ENCODE results near the gene PFN1. TPM values are rescaled to one million over a fixed set of nuclear protein-coding genes. Genes with fewer than 3 reads are reported as not detected.

The PFN1 gene
- total and polyA plus RNA-seq, 2 donors (not counting 3 experiments of a cell fraction or from before 2014, with no cell fraction given), result 1,191 to 1,577 TPM

GRCh38 chr17:4898927-4899326, 49.4 kb downstream of the PFN1 start:
- POLR2A ChIA-PET, result interaction anchor here (0.6 kb wide), 1 partner anchor 118 kb away, joined by 4 read pairs; no protein-coding TSS in a partner anchor
- no peak for DNase-seq (ENCODE audit: low read depth, low spot score)
- H3K4me2 ChIP-seq (ENCODE audit: insufficient read depth, low read length), result peak overlapping the region; percentile 67
- no peaks in the 10 kb centered on the region for H3K9me3 ChIP-seq (replicated peaks; ENCODE audit: control insufficient read depth, insufficient read depth, low read length)
- no peaks in the 10 kb centered on the region for H3K79me2 ChIP-seq (ENCODE audit: control insufficient read depth, insufficient read depth, low read length)
- H3K36me3 ChIP-seq (ENCODE audit: control insufficient read depth in 2 of 2, extremely low read depth in 1 of 2, insufficient read depth in 2 of 2, low read length in 2 of 2), result peaks cover 0 to 31% of the 10 kb centered on the region in 2 experiments
- no peak overlapping the region for H2AFZ ChIP-seq (ENCODE audit: low read depth, low read length)
- no peaks in the 10 kb centered on the region for H3K9me1 ChIP-seq (replicated peaks; ENCODE audit: control insufficient read depth, extremely low read depth, insufficient read depth, low read length)
- intact Hi-C loops (cut with micrococcal nuclease), result no loop called here
- FAIRE-seq, result no peak
- no peaks in the 10 kb centered on the region for H4K20me1 ChIP-seq (replicated peaks; ENCODE audit: control insufficient read depth, extremely low read depth, insufficient read depth, low read length)
- no TSS peak for BruUV-seq (replicated peaks)
- H3K27ac ChIP-seq (ENCODE audit: insufficient read depth, low read depth, low read length), result no peak overlapping the region
- peaks cover 10% of the 10 kb centered on the region for H3K4me1 ChIP-seq (ENCODE audit: control insufficient read depth, extremely low read depth, insufficient read depth, low read length)
- peak overlapping the region; percentile 10 for H3K9ac ChIP-seq (replicated peaks; ENCODE audit: extremely low read depth, insufficient read depth, low read length)
- dilution Hi-C loops (cut with MboI; ENCODE audit: extremely low pct_ligation_motif_present, low sequenced_read_pairs), result no loop called here
- TF ChIP-seq GATA2 (IDR thresholded peaks at IDR 0.05; ENCODE audit: insufficient read depth, insufficient read length, low read depth, low read length) (no peak), JUN (IDR thresholded peaks at IDR 0.05; ENCODE audit: borderline replicate concordance, insufficient read depth, insufficient read length, low read depth) (no peak), CTCF (IDR thresholded peaks at IDR 0.05; ENCODE audit: extremely low read depth in 1 of 2, insufficient read depth in 1 of 2, low read depth in 1 of 2, low read length in 2 of 2) (no peak), EZH2 (IDR thresholded peaks at IDR 0.05; ENCODE audit: borderline replicate concordance, low read depth, low read length, severe bottlenecking) (no peak), POLR2AphosphoS5 (IDR thresholded peaks at IDR 0.05; ENCODE audit: insufficient read depth, low read depth, low read length) (no peak), POLR2A (IDR thresholded peaks at IDR 0.05; ENCODE audit: low read depth, low read length) (no peak), MAX (IDR thresholded peaks at IDR 0.05; ENCODE audit: insufficient read depth, insufficient read length) (no peak), FOS (IDR thresholded peaks at IDR 0.05; ENCODE audit: borderline replicate concordance, insufficient read depth, low read length) (no peak), MYC (IDR thresholded peaks at IDR 0.05; ENCODE audit: low read depth, low read length) (no peak)
- CTCF ChIA-PET, result interaction anchor here (0.7 to 2.4 kb wide), 7 partner anchors 10 to 189 kb away, joined by 3 to 9 read pairs (median 6); partner anchors contain the start of genes ARRB2 and MED11
- no peaks in the 10 kb centered on the region for H3K27me3 ChIP-seq (ENCODE audit: control insufficient read depth in 2 of 2, insufficient read depth in 2 of 2, low read length in 2 of 2)
- H3K4me3 ChIP-seq (replicated peaks in 1 of 3; ENCODE audit: insufficient read depth in 1 of 3, low read depth in 1 of 3, low read length in 3 of 3), result peak overlapping the region in 2 of 3 experiments; percentile 12 to 32

All from endothelial cell of umbilical vein (primary cell).